ENCODE measurements around the gene CKM.

The CKM gene

GRCh38 chr19:45290381-45290931 lies 32.2 kb downstream of the CKM start:
- no peak overlapping the region for H3K9ac ChIP-seq (ENCODE audit: low read length)
- TF ChIP-seq EZH2phosphoT487 (IDR thresholded peaks at IDR 0.05; ENCODE audit: low read depth), result no peak
- TF ChIP-seq, protein P1, sequence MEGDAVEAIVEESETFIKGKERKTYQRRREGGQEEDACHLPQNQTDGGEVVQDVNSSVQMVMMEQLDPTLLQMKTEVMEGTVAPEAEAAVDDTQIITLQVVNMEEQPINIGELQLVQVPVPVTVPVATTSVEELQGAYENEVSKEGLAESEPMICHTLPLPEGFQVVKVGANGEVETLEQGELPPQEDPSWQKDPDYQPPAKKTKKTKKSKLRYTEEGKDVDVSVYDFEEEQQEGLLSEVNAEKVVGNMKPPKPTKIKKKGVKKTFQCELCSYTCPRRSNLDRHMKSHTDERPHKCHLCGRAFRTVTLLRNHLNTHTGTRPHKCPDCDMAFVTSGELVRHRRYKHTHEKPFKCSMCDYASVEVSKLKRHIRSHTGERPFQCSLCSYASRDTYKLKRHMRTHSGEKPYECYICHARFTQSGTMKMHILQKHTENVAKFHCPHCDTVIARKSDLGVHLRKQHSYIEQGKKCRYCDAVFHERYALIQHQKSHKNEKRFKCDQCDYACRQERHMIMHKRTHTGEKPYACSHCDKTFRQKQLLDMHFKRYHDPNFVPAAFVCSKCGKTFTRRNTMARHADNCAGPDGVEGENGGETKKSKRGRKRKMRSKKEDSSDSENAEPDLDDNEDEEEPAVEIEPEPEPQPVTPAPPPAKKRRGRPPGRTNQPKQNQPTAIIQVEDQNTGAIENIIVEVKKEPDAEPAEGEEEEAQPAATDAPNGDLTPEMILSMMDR (IDR thresholded peaks at IDR 0.05; ENCODE audit: low read depth, low read length), result no peak
- no peak overlapping the region for H3K4me3 ChIP-seq (ENCODE audit: low read length)
- no peaks in the 10 kb centered on the region for H3K4me1 ChIP-seq (ENCODE audit: low read length)
- no peaks in the 10 kb centered on the region for H3K27me3 ChIP-seq (ENCODE audit: low read depth, low read length)
- peaks cover 7% of the 10 kb centered on the region for H3K36me3 ChIP-seq (replicated peaks; ENCODE audit: low read depth, low read length)
- H3K9me3 ChIP-seq (ENCODE audit: insufficient read depth, low read length), result no peaks in the 10 kb centered on the region
- no peaks in the 10 kb centered on the region for H3K79me2 ChIP-seq (ENCODE audit: low read length)
- H4K20me1 ChIP-seq (ENCODE audit: insufficient read depth, low read length), result no peaks in the 10 kb centered on the region
- H2AFZ ChIP-seq (ENCODE audit: low read depth, low read length), result no peak overlapping the region
- H3K4me2 ChIP-seq (ENCODE audit: low read length), result no peak overlapping the region
- H3K27ac ChIP-seq (ENCODE audit: low read length), result no peak overlapping the region

DNA sequence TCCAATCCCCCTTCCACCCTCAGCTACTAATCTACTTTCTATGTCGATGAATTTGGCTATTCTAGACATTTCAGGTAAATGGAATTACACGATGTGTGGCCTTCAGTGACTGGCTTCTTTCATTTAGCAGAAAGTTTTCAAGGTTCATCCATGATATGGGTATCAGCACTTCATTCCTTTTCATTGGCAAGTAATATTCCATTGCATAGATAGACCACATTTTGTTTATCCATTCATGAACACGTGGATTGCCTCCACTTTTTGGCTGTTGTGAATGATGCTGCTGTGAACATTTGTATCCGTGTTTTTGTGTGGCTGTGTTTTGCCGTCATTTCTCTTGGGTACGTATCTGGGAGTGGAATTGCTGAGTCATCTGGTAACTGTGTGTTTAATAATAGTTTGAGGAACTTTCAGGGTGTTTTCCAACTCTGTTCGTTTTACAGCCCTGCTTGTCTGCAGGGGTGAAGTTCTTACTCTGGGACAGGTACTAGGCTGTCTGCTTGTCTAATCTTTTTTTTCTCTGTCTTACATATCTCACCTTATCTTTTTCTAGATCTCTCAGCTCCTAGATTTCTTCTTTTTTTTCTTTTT lies 39.1 kb downstream of the CKM start:
- Histone ChIP-seq H3K4me3 (ENCODE audit: low read length) (no peak overlapping the region), H3K9ac (ENCODE audit: low read length) (no peak overlapping the region), H4K20me1 (ENCODE audit: insufficient read depth, low read length) (no peaks in the 10 kb centered on the region), H3K27ac (ENCODE audit: low read length) (no peak overlapping the region), H3K79me2 (ENCODE audit: low read length) (no peaks in the 10 kb centered on the region), H2AFZ (ENCODE audit: low read depth, low read length) (no peak overlapping the region), H3K9me3 (ENCODE audit: insufficient read depth, low read length) (0 out of 2 replicates have a peak, but pooled peaks cover 4% of the 10 kb centered on the region), H3K36me3 (replicated peaks; ENCODE audit: low read depth, low read length) (peaks cover 26% of the 10 kb centered on the region), H3K4me2 (ENCODE audit: low read length) (no peak overlapping the region), H3K4me1 (ENCODE audit: low read length) (peaks cover 5% of the 10 kb centered on the region; the same call in 1 of the 2 replicates), H3K27me3 (ENCODE audit: low read depth, low read length) (no peaks in the 10 kb centered on the region)
- TF ChIP-seq EZH2phosphoT487 (IDR thresholded peaks at IDR 0.05; ENCODE audit: low read depth), result no peak
- TF ChIP-seq, protein P1 (IDR thresholded peaks at IDR 0.05; ENCODE audit: low read depth, low read length), result no peak

GRCh38 chr19:45280471-45280961 lies 42.2 kb downstream of the CKM start:
- no peak overlapping the region for H3K27ac ChIP-seq (ENCODE audit: low read length)
- TF ChIP-seq, protein P1 (IDR thresholded peaks at IDR 0.05; ENCODE audit: low read depth, low read length), result no peak
- TF ChIP-seq EZH2phosphoT487 (IDR thresholded peaks at IDR 0.05; ENCODE audit: low read depth), result no peak
- H3K9ac ChIP-seq (ENCODE audit: low read length), result no peak overlapping the region

DNA sequence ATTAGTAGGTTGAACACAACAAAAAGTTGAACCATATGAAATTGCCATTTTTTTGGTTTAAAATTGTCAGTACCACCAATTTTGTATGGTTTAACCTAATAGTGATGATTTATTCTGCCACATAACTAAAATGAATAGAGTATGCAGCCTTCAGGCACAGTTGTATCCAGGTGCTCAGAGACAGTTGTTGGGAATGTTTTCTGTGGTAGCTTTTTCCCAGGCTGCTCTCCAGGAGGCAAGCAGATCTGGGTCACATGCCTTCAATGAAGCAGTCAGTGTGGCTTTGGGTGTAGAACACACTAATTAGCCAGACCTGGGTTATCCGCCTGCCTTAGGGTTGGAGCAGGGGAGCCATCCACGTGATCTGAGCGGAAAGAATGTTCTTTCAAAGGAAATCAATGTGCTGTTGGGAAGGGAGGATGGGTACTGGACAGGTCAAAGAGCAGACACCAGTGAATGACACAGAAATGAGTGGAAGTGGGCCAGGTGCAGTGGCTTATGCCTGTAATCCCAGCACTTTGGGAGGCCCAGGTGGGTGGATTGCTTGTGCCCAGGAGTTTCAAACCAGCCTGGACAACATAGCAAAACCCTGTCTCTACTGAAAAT lies 43.0 kb downstream of the CKM start:
- H3K27ac ChIP-seq (ENCODE audit: low read length), result no peak overlapping the region
- TF ChIP-seq, protein P1 (IDR thresholded peaks at IDR 0.05; ENCODE audit: low read depth, low read length), result no peak
- TF ChIP-seq EZH2phosphoT487 (IDR thresholded peaks at IDR 0.05; ENCODE audit: low read depth), result no peak

More at GRCh38 chr19:45280471-45280961, 42.2 kb downstream of the CKM start:
- no peak overlapping the region for H3K4me3 ChIP-seq (ENCODE audit: low read length)
- H2AFZ ChIP-seq (ENCODE audit: low read depth, low read length), result no peak overlapping the region
- H3K36me3 ChIP-seq (replicated peaks; ENCODE audit: low read depth, low read length), result peaks cover 23% of the 10 kb centered on the region
- H3K9me3 ChIP-seq (ENCODE audit: insufficient read depth, low read length), result 0 out of 2 replicates have a peak, but pooled peaks cover 4% of the 10 kb centered on the region
- H3K27me3 ChIP-seq (ENCODE audit: low read depth, low read length), result no peaks in the 10 kb centered on the region
- no peak overlapping the region for H3K4me2 ChIP-seq (ENCODE audit: low read length)
- H3K79me2 ChIP-seq (ENCODE audit: low read length), result no peaks in the 10 kb centered on the region
- peaks cover 5% of the 10 kb centered on the region; the same call in 1 of the 2 replicates for H3K4me1 ChIP-seq (ENCODE audit: low read length)
- no peaks in the 10 kb centered on the region for H4K20me1 ChIP-seq (ENCODE audit: insufficient read depth, low read length)

More for the DNA sequence above, 43.0 kb downstream of the CKM start:
- Histone ChIP-seq H3K4me3 (ENCODE audit: low read length) (no peak overlapping the region), H3K4me1 (ENCODE audit: low read length) (peaks cover 5% of the 10 kb centered on the region; the same call in 1 of the 2 replicates), H4K20me1 (ENCODE audit: insufficient read depth, low read length) (no peaks in the 10 kb centered on the region), H2AFZ (ENCODE audit: low read depth, low read length) (no peak overlapping the region), H3K79me2 (ENCODE audit: low read length) (no peaks in the 10 kb centered on the region), H3K27me3 (ENCODE audit: low read depth, low read length) (no peaks in the 10 kb centered on the region), H3K36me3 (replicated peaks; ENCODE audit: low read depth, low read length) (peaks cover 19% of the 10 kb centered on the region), H3K9me3 (ENCODE audit: insufficient read depth, low read length) (0 out of 2 replicates have a peak, but pooled peaks cover 4% of the 10 kb centered on the region), H3K4me2 (ENCODE audit: low read length) (no peak overlapping the region), H3K9ac (ENCODE audit: low read length) (no peak overlapping the region)

Data from OCI-LY3 (cell line).